Erythroblast (primary cell): ENCODE measurements around the gene SEPTIN6.

Experiments
- DNase-seq, 2 experiments: peaks; one replicate each; lab custom pipeline; 2025; lab: John Stamatoyannopoulos, UW
- GATA1 ChIP-seq: IDR thresholded peaks from 2 replicates; pipeline ENCODE4 v1.6.1; 2011; ENCODE audit warnings: low read depth, mild to moderate bottlenecking, control low read depth, low read length, moderate library complexity
- POLR2A ChIP-seq: IDR thresholded peaks from 2 replicates; pipeline ENCODE4 v1.6.1; 2011; ENCODE audit warnings: mild to moderate bottlenecking, low read length

SEPTIN6 gene

DNA sequence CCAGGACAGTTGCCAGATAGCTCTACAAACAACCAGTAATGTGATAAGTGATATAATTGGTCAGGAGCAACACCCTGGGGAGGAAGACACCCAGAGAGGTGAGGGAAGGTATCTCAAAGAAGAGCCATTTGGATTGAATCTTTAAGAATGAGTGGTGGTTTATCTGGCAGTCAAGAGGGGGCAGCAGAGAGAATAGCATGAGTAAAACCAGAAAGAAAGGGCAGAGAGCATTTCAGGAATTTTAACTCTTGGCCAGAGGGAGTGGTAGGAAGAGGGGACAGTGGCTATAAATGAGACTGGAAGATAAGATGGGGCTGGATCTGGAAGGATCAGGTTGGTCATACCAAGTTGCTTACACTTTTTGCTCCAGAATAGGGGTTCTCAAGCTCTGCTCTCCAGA is 5.9 kb upstream of the SEPTIN6 start:
- peak; percentile 26 to 59 for DNase-seq
- TF ChIP-seq GATA1 (no peak), POLR2A (no peak)

DNA sequence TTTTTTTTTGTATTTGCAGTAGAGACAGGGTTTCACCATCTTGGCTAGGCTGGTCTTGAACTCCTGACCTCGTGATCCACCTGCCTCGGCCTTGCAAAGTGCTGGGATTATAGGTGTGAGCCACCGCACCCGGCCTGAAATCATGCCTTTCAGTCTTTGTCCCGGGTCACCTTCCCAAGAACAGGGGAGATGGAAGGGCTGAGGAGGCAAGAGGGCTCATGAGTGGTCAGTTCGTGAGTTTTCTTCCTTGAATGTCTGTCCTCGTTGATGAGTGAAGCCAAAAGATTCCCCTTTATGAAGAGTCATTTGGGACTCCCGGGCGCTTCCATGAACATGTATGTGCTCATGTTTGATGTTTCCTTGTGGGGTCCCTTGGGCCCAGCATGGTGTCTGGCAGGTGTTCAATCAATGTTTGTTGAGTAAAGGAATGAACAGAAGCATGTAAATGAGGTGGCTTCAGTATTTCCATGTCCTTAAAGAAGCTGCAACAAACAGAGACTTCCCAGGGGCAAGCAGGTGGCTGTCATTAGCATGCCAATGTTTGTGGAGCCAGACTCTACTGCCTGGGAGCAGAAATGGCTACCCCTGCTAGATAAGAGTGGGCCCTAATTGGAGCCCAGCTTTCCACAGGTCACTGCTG is 3.4 kb upstream of the SEPTIN6 start:
- DNase-seq, result no peak
- no peak for TF ChIP-seq POLR2A
- TF ChIP-seq GATA1, result no peak

DNA sequence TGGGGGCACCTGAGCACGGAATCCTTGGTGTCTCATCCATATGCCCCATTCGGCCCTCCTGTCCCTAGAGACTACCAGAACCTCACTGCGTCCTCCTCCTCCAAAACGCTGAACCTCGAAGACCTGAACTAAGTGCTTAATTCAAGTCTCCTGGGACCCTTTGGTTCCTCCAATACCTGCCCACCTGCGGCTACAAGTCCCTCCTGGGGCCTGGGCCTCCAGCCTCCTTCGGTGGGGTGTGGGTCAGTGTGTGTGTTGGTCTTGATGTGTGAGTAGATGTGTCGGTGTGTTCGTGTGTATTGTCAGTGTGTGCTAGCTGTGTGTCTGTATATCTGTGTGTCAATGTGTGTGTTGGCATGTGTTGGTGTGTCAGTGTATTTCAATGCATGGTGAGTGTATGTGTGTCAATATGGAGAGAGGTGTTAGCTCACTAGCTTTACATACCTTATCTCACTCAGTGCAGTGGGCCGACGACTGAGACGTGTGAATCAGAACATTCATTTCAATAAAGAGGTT is 2.6 kb upstream of the SEPTIN6 start:
- no peak for DNase-seq
- TF ChIP-seq POLR2A, result no peak
- no peak for TF ChIP-seq GATA1

DNA sequence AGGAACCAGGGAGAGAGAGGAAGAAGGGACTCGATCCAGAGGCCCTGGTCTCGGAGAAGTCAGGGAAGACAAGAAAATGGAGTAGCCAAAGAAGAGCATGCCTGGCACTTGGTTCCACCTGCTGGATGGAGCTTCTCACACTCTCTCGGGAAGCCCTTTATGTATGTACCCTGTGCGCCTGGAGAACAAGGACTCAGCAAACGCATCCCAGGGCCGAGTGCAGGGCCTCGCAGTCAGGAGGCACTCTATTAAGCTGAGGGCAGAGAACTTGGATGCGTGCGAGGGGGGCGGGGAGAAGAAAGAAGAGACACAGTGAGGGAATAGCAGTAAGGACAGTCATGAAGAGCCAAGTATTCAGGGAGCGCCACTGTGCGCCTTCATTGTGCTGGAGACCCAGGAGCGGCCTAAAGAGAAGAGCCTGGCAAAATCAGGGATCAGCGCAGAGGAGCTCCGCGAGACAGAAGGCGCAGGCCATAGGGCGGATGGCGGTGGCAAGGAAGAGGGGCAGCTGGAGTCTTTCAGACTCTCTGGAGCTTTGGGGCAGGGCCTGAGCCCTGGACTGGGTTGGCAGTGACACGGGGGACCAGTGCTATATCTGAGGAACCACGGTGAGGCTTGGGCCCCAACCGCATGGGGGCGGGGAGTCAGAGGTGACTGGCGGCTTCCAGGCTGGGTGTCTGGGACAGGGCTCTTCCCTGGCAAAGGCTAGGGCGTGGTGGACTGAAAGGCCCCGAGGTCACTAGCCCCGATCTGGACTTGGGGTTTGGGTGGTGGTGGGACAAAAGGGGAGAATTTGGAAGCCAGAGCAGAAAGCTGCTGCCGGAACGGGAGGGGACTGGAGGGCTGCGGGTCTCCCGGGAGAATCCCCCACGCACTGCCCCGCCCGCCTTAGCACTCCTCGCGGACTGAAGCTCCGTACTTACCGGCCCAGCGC is 1.9 kb upstream of the SEPTIN6 start:
- no peak for TF ChIP-seq POLR2A
- TF ChIP-seq GATA1, result no peak
- DNase-seq, result peak; percentile 3 to 4

DNA sequence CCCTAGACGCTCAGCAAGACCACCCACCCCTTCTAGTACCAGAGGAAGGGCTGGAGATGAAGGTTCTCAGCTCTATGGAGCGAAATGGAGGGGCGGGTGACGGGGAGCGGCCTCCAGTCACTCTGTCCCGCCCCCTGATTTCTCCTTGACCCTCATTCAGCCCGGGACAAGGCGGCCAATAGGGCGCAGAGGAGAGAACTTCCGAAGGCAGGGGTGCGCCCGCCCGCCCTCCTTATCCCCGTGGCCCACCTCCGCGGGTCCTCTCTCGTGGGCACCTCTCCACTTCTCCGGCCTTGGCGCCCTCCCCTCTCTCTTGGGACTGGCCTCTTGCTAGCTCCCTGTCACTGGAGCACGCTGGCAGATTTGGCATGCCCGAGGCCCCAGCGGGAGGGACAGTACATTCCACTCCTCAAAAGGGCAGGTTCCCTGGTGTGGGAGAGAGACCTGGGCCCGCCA is 1.1 kb upstream of the SEPTIN6 start:
- DNase-seq, result peak; percentile 2 to 17
- TF ChIP-seq POLR2A (no peak), GATA1 (no peak)

DNA sequence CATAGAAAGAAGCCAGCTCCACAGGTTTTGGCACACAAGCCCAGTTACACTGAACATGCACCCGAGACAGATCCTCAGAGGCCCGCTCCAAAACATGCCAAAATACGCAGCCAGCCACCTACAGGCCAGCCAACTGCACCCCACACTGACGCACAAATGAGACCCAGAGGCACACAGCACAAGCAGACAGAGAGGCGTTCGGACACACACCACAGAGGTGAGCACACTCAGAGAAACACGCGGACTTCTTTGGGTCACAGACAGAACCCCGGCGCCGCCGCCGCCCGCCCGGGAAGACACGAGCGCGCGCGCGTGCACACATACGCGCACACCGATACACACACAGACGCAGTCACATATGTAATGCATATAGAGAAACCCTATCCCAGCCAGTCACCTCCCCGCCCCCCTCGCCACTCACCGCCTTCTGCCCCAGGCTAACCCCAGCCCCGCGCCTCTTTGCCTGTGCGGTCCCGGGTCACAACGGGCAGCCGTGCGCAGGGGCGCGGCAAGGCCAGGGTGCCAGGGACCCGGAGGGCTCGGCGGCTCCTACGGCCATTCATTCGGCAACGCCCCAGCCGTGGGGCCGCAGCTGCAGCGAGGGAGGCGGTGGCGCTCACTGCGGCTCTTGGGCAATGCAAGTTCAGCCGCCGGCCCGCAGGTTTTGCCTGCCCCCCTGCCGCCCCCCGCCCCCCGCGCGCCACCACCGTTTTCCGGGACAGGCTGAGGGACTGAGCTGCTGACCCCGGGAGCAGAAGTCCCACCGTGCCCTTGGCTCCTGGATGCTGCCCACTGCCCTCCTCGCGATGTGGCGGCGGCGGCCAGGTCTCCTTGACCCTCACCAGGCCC is 553 bp downstream of the SEPTIN6 start:
- DNase-seq, result peak; percentile 75 to 81
- TF ChIP-seq POLR2A, result no peak
- TF ChIP-seq GATA1, result no peak

DNA sequence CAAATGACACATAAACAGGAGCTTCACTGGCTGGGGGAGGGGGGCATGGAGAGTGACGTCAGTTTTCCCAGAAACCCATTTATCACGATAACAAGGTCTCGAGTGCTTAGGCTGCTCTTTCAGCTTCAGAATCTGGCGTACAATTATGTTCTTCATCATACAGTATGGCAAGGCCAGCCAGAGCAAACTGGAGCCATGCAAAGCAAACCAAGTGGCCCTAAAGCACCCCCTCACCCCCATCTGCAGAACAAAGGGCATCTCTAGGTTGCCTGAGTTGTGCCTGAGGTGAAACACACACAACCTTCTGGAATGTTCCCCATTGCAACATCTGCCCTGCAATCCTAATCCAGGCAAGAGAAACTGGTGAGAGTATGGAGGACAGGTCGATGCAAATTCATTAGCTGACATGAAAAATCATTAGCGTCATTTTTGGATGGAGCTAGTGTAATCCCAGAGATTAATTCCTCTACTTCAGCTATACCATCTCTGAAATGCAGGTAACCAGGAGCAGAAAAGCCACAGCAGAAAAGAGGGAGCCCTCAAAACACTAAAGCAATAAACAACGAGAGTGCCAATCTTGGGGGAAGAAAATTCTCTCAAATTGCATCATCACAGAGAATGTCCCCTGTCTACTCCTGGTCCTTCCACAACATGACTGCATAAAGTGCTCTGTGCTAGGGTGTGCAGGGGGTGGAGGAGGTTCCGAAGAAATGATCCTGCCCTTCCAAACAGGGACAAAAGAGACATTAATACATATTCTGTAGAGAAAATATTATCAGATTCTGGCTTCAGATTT is 1.8 kb downstream of the SEPTIN6 start:
- peak; percentile 57 for TF ChIP-seq POLR2A
- no peak for TF ChIP-seq GATA1
- peak; percentile 81 to 85 for DNase-seq

DNA sequence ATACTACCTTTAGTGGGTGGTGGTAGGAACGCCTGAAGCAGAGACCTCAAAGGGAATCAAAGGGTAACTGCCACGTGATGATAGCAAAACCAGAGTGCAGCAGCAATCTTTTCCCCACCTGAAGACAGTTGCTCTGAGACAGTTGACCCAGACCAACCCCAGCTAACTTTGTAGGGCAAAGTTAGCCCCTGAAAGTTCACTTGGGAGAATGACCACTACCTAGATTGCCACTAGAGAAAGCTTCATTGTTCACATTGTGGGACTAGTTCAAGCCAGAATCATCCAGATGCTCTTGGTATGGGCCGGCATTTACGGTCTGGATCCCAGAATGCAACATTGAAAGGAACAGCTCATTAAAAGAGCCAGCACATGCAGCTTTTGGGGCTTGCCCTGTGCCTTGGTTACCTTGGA is 4.1 kb downstream of the SEPTIN6 start:
- TF ChIP-seq GATA1 (no peak), POLR2A (no peak)
- no peak for DNase-seq

DNA sequence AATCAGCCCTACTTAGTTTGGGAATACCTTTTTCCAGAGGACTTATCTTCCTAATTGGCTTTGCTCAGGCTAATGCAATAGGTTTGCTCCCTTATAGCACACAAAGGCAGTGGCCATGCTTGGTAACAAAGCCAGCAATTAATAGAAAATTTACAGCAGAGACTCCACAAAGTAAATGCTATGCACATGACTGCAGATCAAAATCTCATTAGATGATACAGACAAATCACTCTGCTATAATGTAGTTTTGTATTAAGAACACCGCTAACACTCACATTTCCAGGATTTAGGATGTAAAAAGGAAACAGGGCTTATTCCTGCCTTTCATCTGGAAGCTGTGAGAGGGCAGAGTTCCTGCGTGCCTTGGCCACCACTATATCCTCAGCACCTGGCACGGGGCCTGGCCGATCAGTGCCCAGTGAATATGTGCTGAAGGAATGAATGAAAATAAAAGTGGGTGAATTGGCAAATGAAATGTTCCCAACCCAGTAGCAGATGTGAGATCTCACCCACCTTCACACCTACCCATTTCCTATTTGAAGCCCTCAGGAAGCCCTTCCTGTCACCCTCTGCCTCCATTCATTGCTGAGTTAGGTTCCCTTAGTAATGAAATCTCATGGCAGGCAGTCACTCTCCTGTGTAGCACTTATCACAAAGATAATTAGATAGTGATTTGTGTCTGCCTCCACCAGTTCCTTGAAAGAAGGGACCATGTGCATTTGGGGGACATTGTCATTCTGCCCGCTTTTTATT is 5.1 kb downstream of the SEPTIN6 start:
- TF ChIP-seq GATA1, result no peak
- TF ChIP-seq POLR2A, result no peak
- DNase-seq, result no peak

DNA sequence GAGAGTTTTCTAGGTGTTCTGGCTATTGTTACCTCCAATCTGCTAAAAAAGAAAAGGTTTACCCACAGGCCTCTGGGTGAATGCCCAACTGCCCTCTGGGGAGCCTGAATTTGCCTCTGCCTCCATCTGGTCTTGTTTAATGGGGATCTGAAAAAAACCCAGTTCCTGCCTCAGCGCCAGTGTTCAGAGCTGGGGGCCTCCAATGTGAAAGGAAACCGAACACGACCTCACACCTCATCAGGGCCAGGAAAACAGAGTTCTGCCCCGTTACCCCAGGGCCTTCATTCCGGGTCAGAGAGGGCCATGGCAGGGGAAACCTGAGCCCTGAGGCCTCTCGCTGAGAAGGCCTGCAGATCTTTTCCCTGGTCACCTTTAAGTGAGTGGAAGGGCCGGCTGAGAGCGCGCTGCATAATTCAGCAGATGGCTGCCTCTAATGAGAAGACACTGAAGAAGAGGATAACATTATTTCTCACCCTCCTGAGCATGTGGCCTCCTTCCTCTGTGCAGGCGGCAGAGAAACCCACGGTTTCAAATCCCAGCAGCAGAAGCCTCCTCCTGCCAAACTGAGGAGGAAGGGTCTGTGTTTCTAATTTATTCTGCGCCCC is 6.8 kb downstream of the SEPTIN6 start:
- DNase-seq, result no peak

DNA sequence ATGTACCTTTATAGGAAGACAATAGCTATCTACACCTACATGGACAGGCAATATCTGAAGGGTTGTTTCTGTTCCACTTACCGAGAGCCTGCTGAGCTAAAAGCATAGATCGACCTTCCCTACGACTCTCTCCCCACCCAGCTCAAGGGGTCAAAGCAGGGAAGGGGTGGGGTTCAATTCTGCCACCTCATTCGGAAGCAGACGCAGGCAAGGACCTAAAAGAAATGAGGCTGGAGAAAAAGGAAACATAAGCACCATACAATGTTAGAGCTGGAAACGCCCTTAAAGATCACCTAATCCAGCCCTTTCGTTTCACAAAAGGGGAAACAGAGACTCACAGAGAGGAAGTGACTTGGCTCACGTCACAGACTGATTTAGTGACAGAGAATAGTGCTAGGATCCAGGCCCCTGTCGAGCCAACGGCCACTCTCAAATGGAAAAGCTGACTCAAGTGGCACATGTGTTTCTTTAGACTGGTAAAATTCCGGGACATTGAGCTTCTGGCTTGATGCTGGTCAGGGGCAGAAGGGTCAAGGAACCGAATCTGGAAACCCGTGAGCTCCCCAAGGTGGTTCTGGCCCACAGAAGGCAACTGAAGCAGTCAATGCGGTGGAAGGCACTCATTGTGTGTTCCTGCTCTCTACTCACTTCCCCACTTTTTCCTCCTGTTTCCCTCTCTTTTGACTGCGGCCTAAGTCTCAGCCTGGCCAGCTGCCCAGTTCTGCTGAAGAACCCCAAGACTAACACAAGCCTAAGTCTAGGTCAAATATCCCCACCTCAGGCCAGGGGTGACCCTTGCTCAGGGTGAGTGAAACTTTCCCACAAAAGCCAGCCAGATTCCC is 7.5 kb downstream of the SEPTIN6 start:
- DNase-seq, result peak; percentile 38 to 51
- no peak for TF ChIP-seq GATA1
- peak; percentile 22 for TF ChIP-seq POLR2A

More for the DNA sequence above, 6.8 kb downstream of the SEPTIN6 start:
- TF ChIP-seq GATA1 (no peak), POLR2A (no peak)

DNA sequence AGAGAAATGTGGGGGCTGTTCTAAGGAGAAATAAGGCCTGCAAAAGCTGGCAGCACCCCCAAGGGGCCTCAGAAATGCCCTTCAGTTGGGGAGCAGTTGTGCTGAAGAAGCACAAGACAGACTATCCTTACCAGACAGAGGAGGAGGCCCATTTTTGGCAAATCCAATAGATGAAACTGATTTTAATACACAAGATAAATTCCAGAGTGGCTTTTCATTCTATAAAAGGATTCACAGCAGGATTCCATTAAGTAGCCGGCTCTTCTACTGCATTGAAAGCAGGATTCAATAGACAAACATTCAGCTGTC is 8.1 kb downstream of the SEPTIN6 start:
- DNase-seq, result peak in 1 of 2 experiments; percentile 9
- no peak for TF ChIP-seq GATA1
- TF ChIP-seq POLR2A, result no peak

DNA sequence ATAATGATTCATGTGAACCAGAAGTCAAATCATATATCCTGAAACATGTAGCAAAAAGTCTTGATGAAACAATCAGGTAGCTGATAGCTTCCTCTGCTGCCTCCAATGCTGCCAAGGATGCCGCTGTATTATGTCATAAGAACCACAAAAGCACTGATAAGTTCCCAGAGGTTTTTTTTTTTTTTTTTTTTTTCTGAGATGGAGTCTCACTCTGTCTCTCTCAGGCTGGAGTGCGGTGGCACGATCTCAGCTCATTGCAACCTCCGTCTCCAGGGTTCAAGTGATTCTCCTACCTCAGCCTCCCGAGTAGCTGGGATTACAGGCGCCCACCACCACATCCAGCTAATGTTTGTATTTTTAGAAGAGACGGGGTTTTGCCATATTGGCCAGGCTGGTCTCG is 8.7 kb downstream of the SEPTIN6 start:
- peak; percentile 1 to 2 for DNase-seq
